Lower leg skin (tissue), 4 donors: Measurements from ENCODE around the gene TUBGCP3. TPM values are rescaled to one million over a fixed set of nuclear protein-coding genes. Genes with fewer than 3 reads are reported as not detected.
A peak's percentile ranks its signal among the peaks of the same experiment; 100 is the strongest.

Experiments
- DNase-seq, 2 donors: peaks; one replicate each; pipeline ENCODE4 v3.0.0-alpha.2; 2019; ENCODE audit warnings: low spot score in 2 of 2
- H3K4me3 ChIP-seq: fragments of 200-600 bp; sonication (generic); 2 replicates; pipeline ENCODE4 v1.5.1; 2017; ENCODE audit warnings: mild to moderate bottlenecking, low read depth; ENCODE audit not compliant: poor library complexity, severe bottlenecking
- CTCF ChIP-seq, 3 donors: fragments of 450-650 bp; IDR thresholded peaks; one replicate each; pipeline ENCODE4 v1.5.1; 2016; ENCODE audit warnings: antibody characterized with exemption in 3 of 3, mild to moderate bottlenecking in 3 of 3, moderate library complexity in 2 of 3
- POLR2A ChIP-seq, 2 donors: fragments of 450-650 bp; IDR thresholded peaks; one replicate each; pipeline ENCODE4 v1.6.1; 2016 to 2017; ENCODE audit warnings: antibody characterized with exemption in 2 of 2, mild to moderate bottlenecking in 1 of 2, moderate library complexity in 1 of 2
- WGBS, 2 donors: methylation state at CpG; one replicate each; pipeline ENCODE4 v1.1.5; 2018; 5-methylcytosine and 5-hydroxymethylcytosine counted together
- intact Hi-C: fragments of 100-400 bp; cut with DNase I; formaldehyde crosslinking; loops from one replicate; pipeline ENCODE4 v1.15.0; 2023; ENCODE audit warnings: low total_unique reads
- total RNA-seq, 4 donors: library from RNA; depleted of rRNA; stranded (reverse); fragments of >200 nt; gene quantifications; one replicate each; pipeline ENCODE4 v1.1.0, GENCODE V29; 2016

The TUBGCP3 gene, protein sequence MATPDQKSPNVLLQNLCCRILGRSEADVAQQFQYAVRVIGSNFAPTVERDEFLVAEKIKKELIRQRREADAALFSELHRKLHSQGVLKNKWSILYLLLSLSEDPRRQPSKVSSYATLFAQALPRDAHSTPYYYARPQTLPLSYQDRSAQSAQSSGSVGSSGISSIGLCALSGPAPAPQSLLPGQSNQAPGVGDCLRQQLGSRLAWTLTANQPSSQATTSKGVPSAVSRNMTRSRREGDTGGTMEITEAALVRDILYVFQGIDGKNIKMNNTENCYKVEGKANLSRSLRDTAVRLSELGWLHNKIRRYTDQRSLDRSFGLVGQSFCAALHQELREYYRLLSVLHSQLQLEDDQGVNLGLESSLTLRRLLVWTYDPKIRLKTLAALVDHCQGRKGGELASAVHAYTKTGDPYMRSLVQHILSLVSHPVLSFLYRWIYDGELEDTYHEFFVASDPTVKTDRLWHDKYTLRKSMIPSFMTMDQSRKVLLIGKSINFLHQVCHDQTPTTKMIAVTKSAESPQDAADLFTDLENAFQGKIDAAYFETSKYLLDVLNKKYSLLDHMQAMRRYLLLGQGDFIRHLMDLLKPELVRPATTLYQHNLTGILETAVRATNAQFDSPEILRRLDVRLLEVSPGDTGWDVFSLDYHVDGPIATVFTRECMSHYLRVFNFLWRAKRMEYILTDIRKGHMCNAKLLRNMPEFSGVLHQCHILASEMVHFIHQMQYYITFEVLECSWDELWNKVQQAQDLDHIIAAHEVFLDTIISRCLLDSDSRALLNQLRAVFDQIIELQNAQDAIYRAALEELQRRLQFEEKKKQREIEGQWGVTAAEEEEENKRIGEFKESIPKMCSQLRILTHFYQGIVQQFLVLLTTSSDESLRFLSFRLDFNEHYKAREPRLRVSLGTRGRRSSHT
- total RNA-seq, result 10 to 100 TPM; 20.0 to 35.4 (median 22.9) TPM

DNA sequence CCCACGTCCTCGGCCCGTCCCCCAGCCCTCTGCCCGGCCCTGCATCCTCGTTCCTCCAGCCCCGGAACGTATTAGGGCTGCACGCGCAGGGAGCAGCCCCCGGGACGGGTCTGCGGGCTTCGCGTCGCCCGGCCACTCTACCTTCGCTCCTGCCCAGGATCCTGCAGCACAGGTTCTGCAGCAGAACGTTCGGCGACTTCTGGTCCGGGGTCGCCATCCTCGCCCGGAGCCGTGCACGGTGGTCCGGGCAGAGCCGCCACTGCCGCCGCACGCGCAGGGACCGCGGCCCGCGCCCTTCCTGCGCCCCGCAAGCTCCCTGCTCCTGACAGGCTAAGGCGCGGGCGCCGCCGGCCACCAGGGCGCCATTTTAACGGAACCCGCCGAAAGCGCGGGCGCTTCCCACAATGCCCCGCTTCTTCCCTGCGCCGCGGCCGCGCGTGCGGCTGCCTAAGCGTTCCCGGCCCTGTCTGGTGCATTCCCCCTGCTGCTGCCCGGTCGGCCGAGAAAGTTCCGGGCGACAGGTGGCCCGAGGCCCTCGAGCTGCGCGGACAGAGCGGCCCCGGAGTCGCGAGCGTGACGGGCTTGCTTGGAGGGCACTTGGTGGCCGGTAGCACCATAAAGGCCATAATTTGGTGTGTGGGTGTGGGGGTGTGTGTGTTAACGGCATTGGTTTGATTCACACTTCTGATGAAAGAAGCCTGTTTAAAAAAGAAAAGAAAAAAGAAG is at the start of gene TUBGCP3:
Gene TUBGCP3, minus strand, starts transcription at position 390 of the 726 bp plus-strand sequence. Its CDS starts 173 bp downstream, at position 217.
- intact Hi-C loops, result no loop called here
- DNase-seq, result peak; percentile 69 to 95
- H3K4me3 ChIP-seq, result peak within 1 kb of the TSS; percentile 96
- WGBS, 2 donors, result 1 to 2% methylated on average over 17 to 33 of the region's 77 CpGs
- no peak for TF ChIP-seq POLR2A (IDR thresholded peaks at IDR 0.05)
- TF ChIP-seq CTCF (IDR thresholded peaks at IDR 0.05), result no peak

DNA sequence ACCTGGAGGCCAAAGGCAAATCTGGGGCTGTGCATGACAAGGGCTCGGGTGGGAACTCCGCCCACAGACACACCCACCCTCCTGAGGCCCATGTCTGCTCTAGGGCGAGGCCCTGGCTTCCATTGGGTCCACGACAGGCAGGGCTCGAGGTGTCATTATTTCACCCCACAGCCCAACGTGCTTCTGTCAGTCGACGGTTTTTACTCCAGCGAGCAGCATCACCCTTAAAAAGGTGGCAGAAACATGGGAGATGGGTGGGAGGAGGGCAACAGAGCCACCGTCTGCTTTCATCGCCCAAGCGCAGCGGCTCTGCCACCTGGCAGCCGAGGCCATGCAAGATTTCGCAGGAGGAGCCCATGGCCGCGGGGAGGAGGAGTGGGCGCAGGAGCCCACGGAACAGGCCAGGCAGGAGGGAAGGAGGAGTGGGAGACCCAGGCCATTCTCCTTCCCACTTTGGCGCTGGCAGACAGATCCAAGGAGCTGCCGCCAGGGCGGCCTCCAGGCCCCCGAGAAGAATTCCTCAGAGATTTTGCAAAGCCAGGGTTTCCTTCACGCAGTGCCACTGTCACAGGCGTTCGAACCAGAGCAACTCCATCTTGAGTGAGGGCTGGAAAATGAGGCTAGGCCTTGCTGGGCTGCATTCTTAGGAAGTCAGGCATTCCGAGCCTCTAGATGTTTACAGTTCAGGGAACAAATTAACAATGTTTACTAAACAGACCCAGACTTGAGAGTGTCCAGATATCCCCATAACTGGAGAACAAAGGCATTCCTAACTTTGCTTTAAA is 49.3 kb upstream of the TUBGCP3 start:
- peak in 1 of 2 donors; percentile 78 for DNase-seq
- no peak for TF ChIP-seq CTCF (IDR thresholded peaks at IDR 0.05)
- no peak for TF ChIP-seq POLR2A (IDR thresholded peaks at IDR 0.05)
- WGBS, 2 donors, result 85 to 90% methylated on average over 27 of the region's 27 CpGs
- no peak overlapping the region for H3K4me3 ChIP-seq
- intact Hi-C loops, result no loop called here

- peak in 1 of 2 donors; percentile 82 for DNase-seq
- 85 to 91% methylated on average over 19 of the region's 19 CpGs for WGBS, 2 donors
- intact Hi-C loops, result no loop called here
- H3K4me3 ChIP-seq, result no peak overlapping the region
- TF ChIP-seq POLR2A (IDR thresholded peaks at IDR 0.05) (no peak), CTCF (IDR thresholded peaks at IDR 0.05) (no peak)
These were observed 48.5 kb upstream of the TUBGCP3 start for GRCh38 chr13:112636401-112636975.

- H3K4me3 ChIP-seq, result no peak overlapping the region
- no peak for DNase-seq
- WGBS, 2 donors, result 25 to 44% methylated on average over 6 of the region's 6 CpGs
- TF ChIP-seq POLR2A (IDR thresholded peaks at IDR 0.05) (no peak), CTCF (IDR thresholded peaks at IDR 0.05) (no peak)
- intact Hi-C loops, result no loop called here
These were observed 47.4 kb upstream of the TUBGCP3 start for GRCh38 chr13:112635323-112635722.
